GM21576 (cell line): ENCODE data around the gene FRA10AC1.

Experiments
- ATAC-seq: cut with Tn5 transposase; IDR thresholded peaks from one replicate; pipeline ENCODE4 v1.9.1; 2021; ENCODE audit warnings: mild to moderate bottlenecking, moderate library complexity; ENCODE audit not compliant: unreplicated experiment

The FRA10AC1 gene

GRCh38 chr10:93702210-93703001 is at the start of gene FRA10AC1:
TSS of gene FRA10AC1 (minus strand) at chr10:93702592. CDS start at chr10:93700106, 2,486 bp downstream.
- ATAC-seq, result peak; percentile 84

DNA sequence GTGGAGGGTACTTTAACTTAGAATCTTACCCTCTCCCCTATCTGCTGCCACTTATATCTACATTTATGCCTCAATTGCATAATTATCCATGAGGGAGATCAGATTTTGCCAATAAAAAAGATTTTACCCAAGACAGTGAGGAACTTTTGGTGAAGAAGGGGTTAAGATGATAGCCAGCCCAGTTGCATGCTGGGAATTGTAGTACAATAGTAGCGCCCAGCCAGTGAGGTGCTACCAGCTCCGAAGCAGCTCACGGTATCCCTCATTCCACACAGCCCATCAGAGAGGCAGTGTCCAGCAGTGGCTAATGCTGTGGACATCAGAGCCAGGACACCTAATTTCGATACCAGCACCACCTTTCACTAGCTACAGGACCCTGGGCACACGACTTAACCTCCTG is 49.4 kb upstream of the FRA10AC1 start:
- no peak for ATAC-seq

DNA sequence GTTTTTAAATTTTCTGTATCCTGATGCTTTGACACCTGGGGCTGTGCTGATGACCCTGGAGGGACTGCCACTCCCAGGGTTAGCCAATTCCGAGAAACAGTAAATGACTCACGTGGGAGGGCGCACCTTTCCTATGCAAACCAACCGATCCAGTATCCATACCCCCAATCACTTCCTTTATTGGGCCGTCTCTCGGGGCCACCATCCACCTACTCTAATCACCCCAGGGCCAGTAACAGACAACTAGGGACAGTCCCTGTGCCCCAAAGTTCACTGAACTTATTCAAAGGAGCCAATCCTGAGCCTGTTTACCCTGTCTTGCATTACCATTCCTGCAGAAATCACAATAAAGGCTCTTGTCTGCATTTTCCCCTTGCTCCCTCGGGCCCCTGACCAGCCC is 48.7 kb upstream of the FRA10AC1 start:
- ATAC-seq, result no peak

GRCh38 chr10:93749218-93749799 is 46.9 kb upstream of the FRA10AC1 start:
- ATAC-seq, result no peak

DNA sequence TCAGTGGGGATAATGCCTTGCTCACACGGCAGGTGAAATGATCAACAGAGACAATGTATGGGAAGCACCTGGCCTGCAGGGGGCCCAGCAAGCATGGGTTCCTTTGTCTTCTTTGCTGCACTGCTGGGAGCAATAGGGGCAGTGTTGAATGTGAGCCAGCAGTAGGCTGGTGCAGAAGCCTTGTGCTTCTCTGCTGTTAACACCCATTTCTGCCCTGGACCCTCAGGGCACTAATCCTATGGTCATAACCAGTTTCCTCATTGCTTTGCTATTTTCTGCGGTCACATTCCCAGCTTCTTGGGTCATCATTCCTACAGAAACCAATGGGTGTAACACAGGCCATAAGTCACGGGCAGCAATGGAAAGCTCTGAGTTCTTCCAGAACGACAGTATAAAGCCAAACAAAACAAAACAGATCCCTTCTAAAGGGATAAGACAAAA is 44.5 kb upstream of the FRA10AC1 start:
- ATAC-seq, result no peak

DNA sequence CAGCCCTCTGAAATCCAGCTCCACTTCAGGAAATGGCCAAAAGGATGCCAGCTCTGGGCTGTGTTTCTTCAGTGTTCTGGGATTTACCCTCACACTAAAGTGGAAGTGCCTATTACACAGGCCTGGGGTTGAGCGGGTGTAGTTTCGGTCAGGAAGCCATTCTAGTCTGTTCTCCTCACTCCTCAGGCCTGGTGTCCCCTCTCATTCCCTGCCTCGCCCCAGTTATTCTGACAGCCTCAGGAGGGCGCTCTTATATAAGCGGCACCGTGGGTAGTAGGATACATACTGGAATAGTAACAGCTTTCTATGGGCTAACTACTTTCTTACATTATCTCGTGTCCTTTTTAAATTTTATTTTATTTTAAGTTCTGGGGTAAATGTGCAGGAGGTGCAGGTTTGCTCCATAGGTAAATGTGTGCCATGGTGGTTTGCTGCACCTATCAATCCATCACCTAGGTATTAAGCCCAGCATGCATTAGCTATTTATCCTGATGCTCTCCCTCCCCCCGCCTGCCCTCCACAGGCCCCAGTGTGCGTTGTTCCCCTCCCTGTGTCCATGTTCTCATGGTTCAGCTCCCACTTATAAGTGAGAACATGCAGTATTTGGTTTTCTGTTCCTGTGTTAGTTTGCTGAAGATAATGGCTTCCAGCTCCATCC is 43.1 kb upstream of the FRA10AC1 start:
- ATAC-seq, result no peak

DNA sequence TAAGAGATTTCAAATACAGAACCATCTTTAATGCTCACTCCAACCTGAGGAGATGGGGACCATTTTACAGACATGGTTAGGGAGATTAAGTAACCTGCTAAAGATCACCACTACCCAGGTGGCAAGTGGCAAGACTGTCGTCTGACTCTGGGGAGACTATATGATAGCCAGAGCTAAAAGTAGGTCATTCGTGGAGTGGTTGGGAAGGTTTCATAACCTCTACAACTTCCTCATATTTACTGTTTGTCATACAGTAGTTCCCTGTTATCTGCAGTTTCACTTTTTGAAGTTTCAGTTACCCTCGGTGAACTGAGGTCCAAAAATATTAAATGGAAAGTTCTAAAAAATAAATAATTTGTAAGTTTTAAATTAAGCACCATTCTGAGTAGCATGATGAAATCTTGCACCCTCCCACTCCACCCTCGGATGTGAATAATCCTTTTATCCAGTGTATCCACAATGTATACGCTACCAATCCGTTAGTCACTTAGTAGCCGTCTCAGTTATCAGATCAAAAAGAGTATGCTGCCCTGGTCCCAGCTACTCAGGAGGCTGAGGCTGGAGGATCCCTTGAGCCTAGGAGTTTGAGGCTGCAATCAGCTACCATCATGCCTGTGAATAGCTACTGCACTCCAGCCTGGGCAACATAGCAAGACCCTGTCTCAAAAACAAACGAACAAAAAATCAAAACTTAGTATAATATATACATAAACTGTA is 40.4 kb upstream of the FRA10AC1 start:
- peak; percentile 75 for ATAC-seq

- ATAC-seq, result no peak
Observed at GRCh38 chr10:93741367-93741766, 39.0 kb upstream of the FRA10AC1 start.

GRCh38 chr10:93726024-93726423 is 23.6 kb upstream of the FRA10AC1 start:
- ATAC-seq, result no peak

DNA sequence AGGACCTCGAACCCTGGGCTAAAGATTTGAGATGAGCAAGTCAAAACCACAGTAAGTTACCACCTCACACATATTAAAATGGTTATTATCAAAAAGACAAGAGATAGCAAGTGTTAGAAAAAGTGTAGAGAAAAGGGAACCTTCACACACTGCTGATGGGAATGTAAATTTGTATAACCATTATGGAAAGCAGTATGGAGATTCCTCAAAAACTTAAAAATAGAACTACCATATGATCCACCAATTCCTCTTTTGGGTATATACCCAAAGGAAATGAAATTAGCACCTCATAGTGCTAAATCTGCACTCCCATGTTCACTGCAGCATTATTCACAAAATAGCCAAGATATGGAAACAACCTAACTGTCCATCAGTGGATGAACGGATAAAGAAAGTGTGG is 20.8 kb upstream of the FRA10AC1 start:
- ATAC-seq, result no peak

DNA sequence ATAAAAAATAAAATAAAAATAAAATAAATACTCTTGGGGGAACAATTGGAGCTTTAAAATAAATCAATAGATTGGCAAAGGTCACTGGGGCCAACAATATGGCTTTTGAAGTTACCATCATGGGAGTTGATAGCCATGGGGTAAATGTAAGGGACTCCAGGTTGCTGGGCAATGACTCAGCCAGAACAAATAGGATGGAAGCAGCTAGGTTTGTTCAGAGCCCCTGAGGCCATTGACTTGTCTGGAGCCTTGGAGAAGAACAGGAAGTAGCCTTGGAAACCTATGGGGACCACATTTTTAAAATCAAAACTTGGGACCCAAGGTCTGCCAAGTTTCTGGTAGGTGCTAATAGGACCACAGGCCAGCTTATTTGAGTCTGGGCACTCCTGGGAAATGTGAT is 20.2 kb upstream of the FRA10AC1 start:
- ATAC-seq, result no peak

GRCh38 chr10:93719901-93720300 is 17.5 kb upstream of the FRA10AC1 start:
- no peak for ATAC-seq

DNA sequence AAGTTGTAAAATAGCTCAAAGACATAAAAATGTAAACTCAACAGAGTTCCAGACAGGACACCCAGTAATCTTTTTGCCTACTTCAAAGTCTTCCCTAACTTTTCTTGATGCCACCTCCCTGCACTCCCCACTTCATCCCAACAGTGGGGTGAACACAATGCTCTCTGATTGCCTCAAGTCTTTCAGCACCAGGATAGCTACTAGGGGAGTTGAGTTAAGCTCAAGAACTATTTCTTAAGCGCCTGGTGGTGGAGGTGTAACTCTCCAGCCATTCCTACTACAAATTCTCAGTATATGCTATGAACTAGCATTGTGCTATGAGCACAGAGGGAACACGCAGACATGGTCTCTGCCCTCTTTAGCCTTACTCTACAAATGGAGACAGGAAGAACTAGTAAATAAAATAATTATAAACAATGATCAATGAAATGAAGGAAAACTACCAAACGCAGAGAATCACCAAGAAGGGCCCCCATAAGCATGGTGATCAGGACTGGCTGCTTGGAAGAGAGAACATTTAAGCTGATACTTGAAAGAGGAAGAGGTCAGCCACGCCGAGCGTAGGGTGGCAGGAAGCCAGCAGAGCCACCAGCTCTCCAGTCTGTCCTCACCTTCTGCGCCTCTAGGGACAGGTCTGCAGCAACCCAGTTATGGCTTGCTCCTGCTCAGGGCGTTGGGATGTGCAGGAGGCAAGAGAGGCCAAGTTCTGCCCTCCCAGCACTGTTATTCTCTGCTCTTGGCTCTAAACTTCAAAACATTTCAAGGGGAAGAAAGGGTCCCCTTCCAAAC is 16.7 kb upstream of the FRA10AC1 start:
- ATAC-seq, result peak; percentile 46

DNA sequence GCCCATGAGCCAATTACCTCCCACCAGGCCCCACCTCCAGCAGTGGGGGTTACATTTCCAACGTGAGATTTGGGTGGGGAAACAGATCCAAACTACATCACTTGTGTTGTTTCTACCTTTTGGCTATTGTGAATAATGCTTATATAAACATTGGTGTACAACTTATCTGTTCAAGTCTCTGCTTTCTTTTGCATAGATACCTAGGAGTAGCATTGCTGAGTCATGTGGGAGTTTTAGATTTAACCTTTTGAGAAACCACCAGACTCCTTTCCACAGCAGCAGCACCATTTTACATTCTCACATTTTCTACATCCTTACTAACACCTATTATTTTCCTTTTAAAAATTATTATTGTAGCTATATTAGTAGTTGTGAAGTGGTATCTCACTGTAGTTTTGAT is 14.4 kb upstream of the FRA10AC1 start:
- ATAC-seq, result no peak

DNA sequence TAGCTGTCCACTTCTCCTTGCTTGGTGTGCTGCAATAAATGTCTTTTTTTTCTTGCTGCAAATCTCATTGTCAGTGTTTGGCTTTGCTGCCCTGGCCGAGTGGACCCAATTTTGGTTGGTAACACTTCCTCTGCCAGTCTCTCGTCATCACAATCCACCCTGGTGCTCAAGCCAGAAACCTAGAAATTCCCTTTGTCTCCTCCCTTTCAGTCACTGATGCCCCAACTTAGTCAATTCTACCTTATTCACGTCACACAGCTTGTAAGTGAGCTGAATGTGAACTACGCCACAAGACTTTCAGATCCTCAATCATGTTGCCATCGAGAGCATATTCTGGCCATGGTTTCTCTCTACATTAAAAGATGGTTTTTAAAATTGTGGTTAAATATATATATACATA is 13.0 kb upstream of the FRA10AC1 start:
- ATAC-seq, result peak; percentile 89

DNA sequence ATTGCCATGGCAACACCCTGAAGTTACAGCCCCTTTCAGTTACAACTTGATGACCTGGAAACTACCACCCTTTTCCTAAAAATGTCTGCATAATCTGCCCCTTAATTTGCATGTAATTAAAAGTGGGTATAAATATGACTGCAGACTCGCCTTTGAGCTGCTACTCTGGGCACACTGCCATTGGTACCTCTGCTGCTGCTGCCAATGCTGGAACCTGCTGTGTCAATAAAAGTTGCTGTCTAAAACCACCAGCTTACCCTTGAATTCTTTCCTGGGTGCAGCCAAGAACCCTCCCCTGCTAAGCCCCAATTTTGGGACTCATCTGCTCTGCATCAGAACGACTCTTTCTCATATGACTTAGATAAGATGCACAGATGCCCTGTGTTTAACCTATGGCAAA is 10.2 kb upstream of the FRA10AC1 start:
- ATAC-seq, result no peak

- ATAC-seq, result no peak
Observed at GRCh38 chr10:93711891-93712290, 9.5 kb upstream of the FRA10AC1 start.

GRCh38 chr10:93710333-93710909 is 8.0 kb upstream of the FRA10AC1 start:
- no peak for ATAC-seq

GRCh38 chr10:93707623-93708022 is 5.2 kb upstream of the FRA10AC1 start:
- ATAC-seq, result no peak

GRCh38 chr10:93704451-93704850 is 2.1 kb upstream of the FRA10AC1 start:
- no peak for ATAC-seq
